HEK293 (cell line): ENCODE results near the gene BTRC.
"Not testable (repeated sequence)": the region's sequence is repeated elsewhere in the genome, so short reads cannot be mapped to it uniquely, and the experiment has no call there.

Experiments
- CTCF ChIA-PET: fragments of 350-600 bp; formaldehyde crosslinking; extraction: SDS; loops from one replicate; lab custom pipeline; 2021; ENCODE audit warnings: antibody characterized with exemption; lab: Yijun Ruan, JAX
- POLR2A ChIA-PET: fragments of 300-600 bp; formaldehyde crosslinking; extraction: SDS; loops from one replicate; lab custom pipeline; 2020; ENCODE audit warnings: antibody characterized with exemption, inconsistent platforms; lab: Yijun Ruan, JAX
- H3K27ac ChIP-seq: fragments of 200-500 bp; sonication (Bioruptor generic); 2 replicates; pipeline ENCODE4 v1.5.1; 2014; ENCODE audit warnings: low read depth, low read length, control low read depth, inconsistent platforms; ENCODE audit errors: extremely low read depth
- H3K36me3 ChIP-seq, 2 experiments: fragments of 200-500 bp in 1 of 2; sonication (Bioruptor generic) in 1 of 2; 1 replicate in 1 of 2; 2 replicates in 1 of 2; pipeline ENCODE4 v1.5.1; 2014 to 2017; ENCODE audit warnings: inconsistent platforms in 2 of 2, low read length in 2 of 2; ENCODE audit not compliant: control insufficient read depth in 2 of 2, insufficient read depth in 1 of 2
- H3K4me1 ChIP-seq: fragments of 200-500 bp; sonication (Bioruptor generic); 2 replicates; pipeline ENCODE4 v1.5.1; 2014; ENCODE audit warnings: mild to moderate bottlenecking, low read length, inconsistent platforms; ENCODE audit not compliant: control insufficient read depth, insufficient read depth
- H3K4me3 ChIP-seq: 2 replicates; pipeline ENCODE4 v1.5.1; 2011; ENCODE audit warnings: low read depth, mild to moderate bottlenecking, control low read depth, low read length, moderate library complexity
- H3K9me3 ChIP-seq: fragments of 200-500 bp; sonication (Bioruptor generic); 2 replicates; pipeline ENCODE4 v1.5.1; 2014; ENCODE audit warnings: low read depth, low read length, inconsistent platforms; ENCODE audit not compliant: control insufficient read depth, insufficient read depth
- FEZF1 ChIP-seq: fragments of 450-650 bp; formaldehyde crosslinking; IDR thresholded peaks from 2 replicates; pipeline ENCODE4 v1.5.1; 2016; ENCODE audit warnings: missing biosample characterization, missing genetic modification characterization
- GLIS2 ChIP-seq: fragments of 450-650 bp; formaldehyde crosslinking; IDR thresholded peaks from 2 replicates; pipeline ENCODE4 v1.5.1; 2016; ENCODE audit warnings: missing biosample characterization, missing genetic modification characterization
- KLF1 ChIP-seq: fragments of 450-650 bp; formaldehyde crosslinking; IDR thresholded peaks from 2 replicates; pipeline ENCODE4 v1.5.1; 2016; ENCODE audit warnings: missing biosample characterization, missing genetic modification characterization
- KLF10 ChIP-seq: fragments of 450-650 bp; IDR thresholded peaks from 2 replicates; pipeline ENCODE4 v1.5.1; 2018; ENCODE audit warnings: missing biosample characterization, mild to moderate bottlenecking, missing genetic modification characterization
- KLF16 ChIP-seq: fragments of 450-650 bp; formaldehyde crosslinking; IDR thresholded peaks from 2 replicates; pipeline ENCODE4 v1.5.1; 2017; ENCODE audit warnings: missing biosample characterization, missing genetic modification characterization
- PRDM10 ChIP-seq: fragments of 450-650 bp; formaldehyde crosslinking; IDR thresholded peaks from 2 replicates; pipeline ENCODE4 v1.5.1; 2016; ENCODE audit warnings: missing biosample characterization, missing genetic modification characterization
- SETDB1 ChIP-seq: IDR thresholded peaks from one replicate; pipeline ENCODE4 v1.6.1; 2017; ENCODE audit warnings: mild to moderate bottlenecking, low read length, moderate library complexity, mixed read lengths; ENCODE audit not compliant: insufficient read length
- ZBTB1 ChIP-seq: fragments of 450-650 bp; formaldehyde crosslinking; IDR thresholded peaks from 2 replicates; pipeline ENCODE4 v1.5.1; 2016; ENCODE audit warnings: missing biosample characterization, missing genetic modification characterization
- ZBTB21 ChIP-seq: fragments of 450-650 bp; formaldehyde crosslinking; IDR thresholded peaks from 2 replicates; pipeline ENCODE4 v1.5.1; 2017; ENCODE audit warnings: missing biosample characterization, missing genetic modification characterization
- ZBTB48 ChIP-seq: fragments of 450-650 bp; formaldehyde crosslinking; IDR thresholded peaks from 2 replicates; pipeline ENCODE4 v1.5.1; 2016; ENCODE audit warnings: missing biosample characterization, missing genetic modification characterization
- ZNF2 ChIP-seq: fragments of 450-650 bp; formaldehyde crosslinking; IDR thresholded peaks from 2 replicates; pipeline ENCODE4 v1.5.1; 2016; ENCODE audit warnings: missing biosample characterization, missing genetic modification characterization
- ZNF214 ChIP-seq: fragments of 450-650 bp; formaldehyde crosslinking; IDR thresholded peaks from 2 replicates; pipeline ENCODE4 v1.5.1; 2017; ENCODE audit warnings: missing biosample characterization, mild to moderate bottlenecking, missing genetic modification characterization, borderline replicate concordance
- ZNF26 ChIP-seq: fragments of 450-650 bp; formaldehyde crosslinking; IDR thresholded peaks from 2 replicates; pipeline ENCODE4 v1.5.1; 2016; ENCODE audit warnings: missing biosample characterization, missing genetic modification characterization
- ZNF350 ChIP-seq: fragments of 450-650 bp; formaldehyde crosslinking; IDR thresholded peaks from 2 replicates; pipeline ENCODE4 v1.5.0; 2017; ENCODE audit warnings: missing biosample characterization, mild to moderate bottlenecking, missing genetic modification characterization
- ZNF398 ChIP-seq: fragments of 450-650 bp; formaldehyde crosslinking; IDR thresholded peaks from 2 replicates; pipeline ENCODE4 v1.5.1; 2017; ENCODE audit warnings: missing biosample characterization, missing genetic modification characterization
- ZNF423 ChIP-seq: fragments of 450-650 bp; formaldehyde crosslinking; IDR thresholded peaks from 2 replicates; pipeline ENCODE4 v1.5.1; 2016; ENCODE audit warnings: missing biosample characterization, missing genetic modification characterization
- ZNF48 ChIP-seq: fragments of 450-650 bp; formaldehyde crosslinking; IDR thresholded peaks from 2 replicates; pipeline ENCODE4 v1.5.1; 2016; ENCODE audit warnings: missing biosample characterization, missing genetic modification characterization
- ZNF561 ChIP-seq: fragments of 450-650 bp; IDR thresholded peaks from 2 replicates; pipeline ENCODE4 v1.5.1; 2018; ENCODE audit warnings: missing biosample characterization, missing genetic modification characterization, borderline replicate concordance
- ZNF585B ChIP-seq: fragments of 450-650 bp; formaldehyde crosslinking; IDR thresholded peaks from 2 replicates; pipeline ENCODE4 v1.5.1; 2016; ENCODE audit warnings: missing biosample characterization, missing genetic modification characterization
- ZNF776 ChIP-seq: fragments of 450-650 bp; formaldehyde crosslinking; IDR thresholded peaks from 2 replicates; pipeline ENCODE4 v1.5.0; 2017; ENCODE audit warnings: missing biosample characterization, missing genetic modification characterization, borderline replicate concordance

BTRC gene

GRCh38 chr10:101330631-101331225, 23.2 kb upstream of the BTRC start:
- H3K4me3 ChIP-seq: no peak overlapping the region
- no peaks in the 10 kb centered on the region for H3K9me3 ChIP-seq
- TF ChIP-seq ZBTB21 (tag by site-specific recombination) (no peak), KLF16 (tag by site-specific recombination) (no peak), ZNF2 (tag by site-specific recombination) (no peak), GLIS2 (no peak), ZNF26 (no peak), SETDB1 (no peak), ZNF398 (tag by site-specific recombination) (no peak), ZNF585B (tag by site-specific recombination) (no peak), ZNF350 (tag by site-specific recombination) (no peak)
- CTCF ChIA-PET: interaction anchor here (0.6 to 1.1 kb wide), 7 partner anchors 9 to 220 kb away, joined by 3 to 7 read pairs (median 3); no protein-coding TSS in a partner anchor
- POLR2A ChIA-PET: no interaction called here
- no peaks in the 10 kb centered on the region for H3K36me3 ChIP-seq
- no peak overlapping the region for H3K27ac ChIP-seq
- H3K4me1 ChIP-seq: no peaks in the 10 kb centered on the region

- ChIA-PET POLR2A (no interaction called here), CTCF (interaction anchor here (1.0 kb wide), 1 partner anchor 112 kb away, joined by 3 read pairs; no protein-coding TSS in a partner anchor)
- Histone ChIP-seq H3K4me3 (no peak overlapping the region), H3K4me1 (no peaks in the 10 kb centered on the region), H3K36me3 (no peaks in the 10 kb centered on the region), H3K27ac (no peak overlapping the region), H3K9me3 (no peaks in the 10 kb centered on the region)
- TF ChIP-seq ZNF48 (tag by site-specific recombination) (no peak), ZBTB48 (no peak), ZNF776 (tag by site-specific recombination) (no peak), ZNF214 (tag by site-specific recombination) (no peak), ZNF423 (tag by site-specific recombination) (no peak), FEZF1 (no peak), KLF1 (tag by site-specific recombination) (no peak), ZBTB1 (no peak), ZNF561 (tag by site-specific recombination) (no peak), KLF10 (tag by site-specific recombination) (no peak), PRDM10 (no peak)
Observed at GRCh38 chr10:101331956-101332355, 22.0 kb upstream of the BTRC start.

- H3K4me3 ChIP-seq, H3K27ac ChIP-seq, H3K4me1 ChIP-seq, H3K9me3 ChIP-seq, CTCF ChIA-PET, H3K36me3 ChIP-seq: not testable (repeated sequence)
- POLR2A ChIA-PET: interaction anchor here (0.5 kb wide), 1 partner anchor 1047 kb away, joined by 3 read pairs; no protein-coding TSS in a partner anchor
Observed at GRCh38 chr10:101334259-101334658, 19.7 kb upstream of the BTRC start.
